GM12878 (cell line): Measurements from ENCODE around the gene STARD13. TPM values are rescaled to one million over a fixed set of nuclear protein-coding genes. Genes with fewer than 3 reads are reported as not detected.

Experiments used
- ATF7 ChIP-seq: fragments of 450-650 bp; IDR thresholded peaks from 2 replicates; pipeline ENCODE4 v1.6.1; 2016; ENCODE audit warnings: low read depth, mild to moderate bottlenecking
- BMI1 ChIP-seq: fragments of 450-650 bp; IDR thresholded peaks from 2 replicates; pipeline ENCODE4 v1.6.1; 2016; ENCODE audit warnings: mild to moderate bottlenecking, moderate library complexity, borderline replicate concordance
- HDGF ChIP-seq: fragments of 450-650 bp; IDR thresholded peaks from 2 replicates; pipeline ENCODE4 v1.6.1; 2016; ENCODE audit warnings: antibody characterized with exemption
- IKZF1 ChIP-seq: fragments of 450-650 bp; conservative IDR thresholded peaks from 2 replicates; pipeline ENCODE4 v1.6.1; 2017; ENCODE audit warnings: antibody characterized with exemption, mild to moderate bottlenecking
- MLLT1 ChIP-seq: fragments of 450-650 bp; IDR thresholded peaks from 2 replicates; pipeline ENCODE4 v1.6.1; 2016; ENCODE audit warnings: mild to moderate bottlenecking
- NRF1 ChIP-seq: conservative IDR thresholded peaks from 2 replicates; pipeline ENCODE4 v1.6.1; 2011; ENCODE audit warnings: mild to moderate bottlenecking, low read depth, low read length, improper control_type of control experiment
- PAX8 ChIP-seq: fragments of 450-650 bp; IDR thresholded peaks from 2 replicates; pipeline ENCODE4 v1.6.1; 2017; ENCODE audit warnings: mild to moderate bottlenecking, moderate library complexity
- polyA plus RNA-seq, 11 experiments: library from polyadenylated mRNA; depleted of rRNA in 4 of 11; unstranded in 6 of 11; stranded (reverse) in 5 of 11; fragments of >200 nt; fragmentation: Nextera tagmentation in 4 of 11; fragmentation: Illumina TruSeq in 1 of 11; extraction: Ambion mirVana in 4 of 11; extraction: Trizol in 1 of 11; gene quantifications; 1 replicate in 1 of 11; 2 replicates in 10 of 11; pipeline versions ENCODE4 v1.2.1 to v1.2.3, GENCODE V29; 2011 to 2016; ENCODE audit warnings: inconsistent platforms in 2 of 11, missing spikeins in 2 of 11, low read depth in 1 of 11
- total RNA-seq, 4 experiments: library from RNA; depleted of rRNA in 3 of 4; stranded (reverse); fragments of >200 nt in 3 of 4; fragmentation: Illumina TruSeq in 1 of 4; extraction: Trizol in 1 of 4; gene quantifications; 2 replicates each; pipeline versions ENCODE4 v1.2.1 to v1.2.3, GENCODE V29; 2013 to 2021
- TF ChIP-seq, protein P1 (sequence below): fragments of 450-650 bp; IDR thresholded peaks from 2 replicates; pipeline ENCODE4 v1.6.1; 2017; ENCODE audit warnings: mild to moderate bottlenecking, moderate library complexity

Gene STARD13
- total and polyA plus RNA-seq, 10 of the 15 experiments (the other 5 are each of a cell fraction or from before 2014, with no cell fraction given): 4.0 to 41.6 (median 10.1) TPM

- TF ChIP-seq, protein P1, sequence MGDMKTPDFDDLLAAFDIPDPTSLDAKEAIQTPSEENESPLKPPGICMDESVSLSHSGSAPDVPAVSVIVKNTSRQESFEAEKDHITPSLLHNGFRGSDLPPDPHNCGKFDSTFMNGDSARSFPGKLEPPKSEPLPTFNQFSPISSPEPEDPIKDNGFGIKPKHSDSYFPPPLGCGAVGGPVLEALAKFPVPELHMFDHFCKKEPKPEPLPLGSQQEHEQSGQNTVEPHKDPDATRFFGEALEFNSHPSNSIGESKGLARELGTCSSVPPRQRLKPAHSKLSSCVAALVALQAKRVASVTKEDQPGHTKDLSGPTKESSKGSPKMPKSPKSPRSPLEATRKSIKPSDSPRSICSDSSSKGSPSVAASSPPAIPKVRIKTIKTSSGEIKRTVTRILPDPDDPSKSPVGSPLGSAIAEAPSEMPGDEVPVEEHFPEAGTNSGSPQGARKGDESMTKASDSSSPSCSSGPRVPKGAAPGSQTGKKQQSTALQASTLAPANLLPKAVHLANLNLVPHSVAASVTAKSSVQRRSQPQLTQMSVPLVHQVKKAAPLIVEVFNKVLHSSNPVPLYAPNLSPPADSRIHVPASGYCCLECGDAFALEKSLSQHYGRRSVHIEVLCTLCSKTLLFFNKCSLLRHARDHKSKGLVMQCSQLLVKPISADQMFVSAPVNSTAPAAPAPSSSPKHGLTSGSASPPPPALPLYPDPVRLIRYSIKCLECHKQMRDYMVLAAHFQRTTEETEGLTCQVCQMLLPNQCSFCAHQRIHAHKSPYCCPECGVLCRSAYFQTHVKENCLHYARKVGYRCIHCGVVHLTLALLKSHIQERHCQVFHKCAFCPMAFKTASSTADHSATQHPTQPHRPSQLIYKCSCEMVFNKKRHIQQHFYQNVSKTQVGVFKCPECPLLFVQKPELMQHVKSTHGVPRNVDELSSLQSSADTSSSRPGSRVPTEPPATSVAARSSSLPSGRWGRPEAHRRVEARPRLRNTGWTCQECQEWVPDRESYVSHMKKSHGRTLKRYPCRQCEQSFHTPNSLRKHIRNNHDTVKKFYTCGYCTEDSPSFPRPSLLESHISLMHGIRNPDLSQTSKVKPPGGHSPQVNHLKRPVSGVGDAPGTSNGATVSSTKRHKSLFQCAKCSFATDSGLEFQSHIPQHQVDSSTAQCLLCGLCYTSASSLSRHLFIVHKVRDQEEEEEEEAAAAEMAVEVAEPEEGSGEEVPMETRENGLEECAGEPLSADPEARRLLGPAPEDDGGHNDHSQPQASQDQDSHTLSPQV: 0 out of 2 replicates have a peak, but pooled peaks have one; percentile 12
- TF ChIP-seq PAX8 (0 out of 2 replicates have a peak, but pooled peaks have one; percentile 56), IKZF1 (no peak), NRF1 (no peak), BMI1 (no peak), MLLT1 (peak; percentile 23), ATF7 (no peak), HDGF (no peak)
These were observed 89.7 kb downstream of the STARD13 start (continued) for GRCh38 chr13:33195693-33196464.
